Adrenal gland (tissue), 12 donors: ENCODE results near the gene TTF1. TPM values are rescaled to one million over a fixed set of nuclear protein-coding genes. Genes with fewer than 3 reads are reported as not detected.

ENCODE experiments used
- DNase-seq, 7 donors: peaks; one replicate each; pipeline ENCODE4 v3.0.0-alpha.2; 2019 to 2020
- H3K27ac ChIP-seq, 5 donors: fragments of 200-600 bp; sonication (generic) in 4 of 5; 1 replicate in 3 of 5; 2 replicates in 2 of 5; pipeline versions ENCODE4 v1.5.1 to v1.8.0; 2016 to 2020; ENCODE audit warnings: mild to moderate bottlenecking in 1 of 5
- H3K27me3 ChIP-seq: fragments of 200-600 bp; 2 replicates; pipeline ENCODE4 v1.8.0; 2021
- H3K36me3 ChIP-seq, 2 donors: fragments of 200-600 bp; replicated peaks in 1 of 2; 1 replicate in 1 of 2; 2 replicates in 1 of 2; pipeline versions ENCODE4 v1.5.1 to v1.8.0; 2018 to 2022
- H3K4me1 ChIP-seq, 2 donors: fragments of 200-600 bp; replicated peaks in 1 of 2; 1 replicate in 1 of 2; 2 replicates in 1 of 2; pipeline versions ENCODE4 v1.5.1 to v1.8.0; 2018 to 2021
- H3K4me3 ChIP-seq, 4 donors: fragments of 200-600 bp; sonication (generic) in 3 of 4; one replicate each; pipeline ENCODE4 v1.5.1; 2016 to 2018
- H3K9me3 ChIP-seq, 3 donors: fragments of 200-600 bp; sonication (generic) in 1 of 3; replicated peaks in 1 of 3; 1 replicate in 2 of 3; 2 replicates in 1 of 3; pipeline versions ENCODE4 v1.5.1 to v1.8.0; 2016 to 2021
- POLR2A ChIP-seq, 2 donors: fragments of 450-650 bp; IDR thresholded peaks; one replicate each; pipeline ENCODE4 v1.6.1; 2017; ENCODE audit warnings: antibody characterized with exemption in 2 of 2, mild to moderate bottlenecking in 2 of 2, moderate library complexity in 1 of 2
- WGBS, 4 donors: extraction: QIAGEN DNeasy Blood & Tissue Kit in 2 of 4; methylation state at CpG; one replicate each; pipeline versions ENCODE4 v1.1.5 to v1.1.7; 2013 to 2017; 5-methylcytosine and 5-hydroxymethylcytosine counted together
- intact Hi-C, 2 donors: fragments of 100-400 bp; cut with DNase I; formaldehyde crosslinking; loops; one replicate each; pipeline versions ENCODE4 v1.14.1 to v1.15.0; 2022 to 2023
- polyA plus RNA-seq, 3 donors: library from polyadenylated mRNA; stranded (reverse); fragments of 200-250 nt in 2 of 3; fragments of 350-450 nt in 1 of 3; fragmentation: Illumina TruSeq in 1 of 3; extraction: RNeasy Lipid Tissue Mini Kit (QIAGEN cat#74804) in 1 of 3; gene quantifications; one replicate each; pipeline ENCODE4 v1.2.3, GENCODE V29; 2013 to 2014
- total RNA-seq, 9 donors: library from RNA; depleted of rRNA in 4 of 9; stranded (reverse); fragments of >200 nt in 4 of 9; fragments of 120-200 nt in 1 of 9; fragmentation: NEBNext Ultra II Directional in 1 of 9; extraction: Animal tissue kit (Norgen Biotek cat#: 25700) in 1 of 9; gene quantifications; one replicate each; pipeline versions ENCODE4 v1.1.0 to v1.2.4, GENCODE V29; 2013 to 2023
- TF ChIP-seq, protein P1 (sequence below), 6 experiments: fragments of 450-650 bp in 4 of 6; fragments of 200-600 bp in 2 of 6; sonication (generic) in 1 of 6; IDR thresholded peaks; 1 replicate in 5 of 6; 2 replicates in 1 of 6; pipeline versions ENCODE4 v1.5.1 to v1.8.0; 2016 to 2021; ENCODE audit warnings: antibody characterized with exemption in 6 of 6, mild to moderate bottlenecking in 2 of 6, moderate library complexity in 1 of 6
- donor health status: healthy with polysubstance abuse.
- donor health status: Bipolar disorder and iron deficiency.
- donor health status: DM: yes; HTN: yes; CAD: no.
- donor health status: DM: no; HTN: no; CAD: no.
- donor health status: DM: no; HTN: no; CAD: no.
- donor health status: DM: yes; HTN: yes; CAD: no.

TTF1 gene
- total and polyA plus RNA-seq, 12 donors = 6.9 to 18.7 (median 10.1) TPM

DNA sequence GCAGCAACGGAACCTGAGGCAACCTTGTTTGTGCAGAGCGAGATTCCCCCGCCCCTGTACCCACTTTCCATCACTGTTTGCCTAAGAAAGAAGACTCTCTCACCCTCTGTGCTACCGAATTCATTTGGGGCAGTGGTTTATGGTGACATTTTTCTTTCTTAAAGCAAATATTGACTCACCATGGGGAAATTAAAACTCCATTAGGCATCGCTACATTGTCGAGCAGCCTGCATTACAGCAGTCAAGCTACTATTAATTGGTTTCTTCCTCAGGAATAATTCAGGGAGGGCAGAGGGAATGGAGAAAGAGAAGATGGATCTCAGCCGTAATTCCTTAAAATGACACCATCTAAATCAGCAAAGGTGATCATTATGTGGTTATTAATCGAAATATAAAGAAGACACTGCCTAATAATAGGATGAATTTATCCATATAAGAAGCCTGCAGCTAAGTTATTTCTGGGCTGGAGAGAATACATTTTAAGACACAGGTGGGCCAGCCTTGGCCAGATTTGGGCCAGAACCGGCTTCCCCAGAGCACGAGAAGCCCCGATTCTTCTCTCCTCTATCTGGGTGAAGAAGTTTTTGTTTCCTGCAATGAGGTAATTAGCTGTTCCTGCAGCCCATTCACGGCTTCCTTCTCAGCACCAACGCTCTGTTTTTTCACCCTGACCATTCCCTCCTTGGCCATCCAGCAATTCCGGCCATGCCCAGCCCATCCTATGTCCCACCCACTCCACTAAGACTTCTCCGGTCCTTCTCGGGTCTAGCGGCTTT is 20.2 kb upstream of the TTF1 start:
- 59 to 69% (median 61%) methylated on average over 17 of the region's 17 CpGs for WGBS, 4 donors
- no peak for DNase-seq
- Histone ChIP-seq H3K27ac (no peak overlapping the region), H3K27me3 (peaks cover 33% of the 10 kb centered on the region), H3K4me1 (no peaks in the 10 kb centered on the region), H3K4me3 (no peak overlapping the region), H3K36me3 (no peaks in the 10 kb centered on the region), H3K9me3 (no peaks in the 10 kb centered on the region)
- TF ChIP-seq POLR2A (IDR thresholded peaks at IDR 0.05) = no peak
- TF ChIP-seq, protein P1, sequence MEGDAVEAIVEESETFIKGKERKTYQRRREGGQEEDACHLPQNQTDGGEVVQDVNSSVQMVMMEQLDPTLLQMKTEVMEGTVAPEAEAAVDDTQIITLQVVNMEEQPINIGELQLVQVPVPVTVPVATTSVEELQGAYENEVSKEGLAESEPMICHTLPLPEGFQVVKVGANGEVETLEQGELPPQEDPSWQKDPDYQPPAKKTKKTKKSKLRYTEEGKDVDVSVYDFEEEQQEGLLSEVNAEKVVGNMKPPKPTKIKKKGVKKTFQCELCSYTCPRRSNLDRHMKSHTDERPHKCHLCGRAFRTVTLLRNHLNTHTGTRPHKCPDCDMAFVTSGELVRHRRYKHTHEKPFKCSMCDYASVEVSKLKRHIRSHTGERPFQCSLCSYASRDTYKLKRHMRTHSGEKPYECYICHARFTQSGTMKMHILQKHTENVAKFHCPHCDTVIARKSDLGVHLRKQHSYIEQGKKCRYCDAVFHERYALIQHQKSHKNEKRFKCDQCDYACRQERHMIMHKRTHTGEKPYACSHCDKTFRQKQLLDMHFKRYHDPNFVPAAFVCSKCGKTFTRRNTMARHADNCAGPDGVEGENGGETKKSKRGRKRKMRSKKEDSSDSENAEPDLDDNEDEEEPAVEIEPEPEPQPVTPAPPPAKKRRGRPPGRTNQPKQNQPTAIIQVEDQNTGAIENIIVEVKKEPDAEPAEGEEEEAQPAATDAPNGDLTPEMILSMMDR (IDR thresholded peaks at IDR 0.05) = no peak
- intact Hi-C loops = no loop called here

DNA sequence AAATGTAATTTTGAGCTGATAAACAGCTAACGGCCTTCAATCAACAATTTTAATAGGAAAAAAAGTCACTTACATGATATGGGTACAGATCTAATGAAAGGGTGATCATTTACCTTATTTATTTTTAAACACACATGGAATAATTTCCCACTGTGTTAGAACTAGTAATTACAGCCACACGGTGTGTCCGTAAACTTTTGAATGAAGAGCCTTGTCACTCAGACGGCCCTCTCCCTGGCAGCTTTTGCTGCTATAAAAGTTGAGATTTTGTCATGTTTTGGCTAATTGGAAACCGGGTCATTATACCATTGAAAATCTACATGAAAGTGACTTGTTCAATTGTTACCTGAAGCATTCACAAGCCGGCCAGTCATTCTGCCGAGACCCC is 19.0 kb upstream of the TTF1 start:
- no peaks in the 10 kb centered on the region for H3K9me3 ChIP-seq
- TF ChIP-seq, protein P1 (IDR thresholded peaks at IDR 0.05) = no peak
- 56 to 68% (median 64%) methylated on average over 7 of the region's 7 CpGs for WGBS, 4 donors
- DNase-seq = no peak
- no peak overlapping the region for H3K4me3 ChIP-seq
- no peaks in the 10 kb centered on the region for H3K36me3 ChIP-seq
- intact Hi-C loops = no loop called here
- no peaks in the 10 kb centered on the region for H3K4me1 ChIP-seq
- H3K27me3 ChIP-seq = peaks cover 33% of the 10 kb centered on the region
- no peak overlapping the region for H3K27ac ChIP-seq

DNA sequence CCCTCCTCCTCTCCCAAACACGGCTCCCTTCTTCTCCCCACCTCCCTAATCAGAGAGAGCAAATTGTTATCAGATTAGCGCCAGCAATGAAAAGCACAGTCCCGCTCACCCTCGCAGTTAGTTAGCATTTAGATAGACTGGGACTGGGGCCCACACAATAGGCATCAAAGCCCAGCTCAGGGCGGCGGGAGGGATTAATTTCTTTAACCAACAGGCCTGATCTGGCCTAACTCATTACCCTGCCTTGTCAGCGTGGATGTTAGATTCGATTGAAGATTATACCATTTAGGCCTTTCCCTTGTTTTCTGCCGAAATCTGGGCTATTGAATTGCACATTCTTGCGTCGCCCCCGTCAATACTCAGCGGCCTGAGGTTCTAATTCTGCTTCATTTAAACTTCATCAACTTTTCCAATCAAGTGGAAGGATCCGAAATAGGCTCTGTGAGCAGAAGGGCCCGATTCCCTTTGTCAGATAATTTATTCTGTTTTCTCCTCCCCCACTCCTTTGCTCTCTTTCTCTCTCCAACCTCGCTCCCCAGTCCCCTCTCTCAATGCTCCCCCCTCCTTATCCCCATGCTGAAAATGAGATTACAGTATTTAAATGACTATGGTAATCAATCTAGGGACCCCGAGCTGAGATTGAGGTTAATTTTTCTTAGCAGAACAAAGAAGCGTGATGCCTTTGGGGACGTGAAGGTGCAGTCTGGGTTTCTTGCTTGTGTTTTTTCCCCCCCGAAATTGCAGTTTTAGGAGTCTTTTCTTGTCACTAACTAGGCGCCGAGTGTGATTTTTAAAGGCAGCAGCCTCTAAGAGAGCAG is 18.4 kb upstream of the TTF1 start:
- 57 to 65% (median 63%) methylated on average over 20 to 22 of the region's 22 CpGs for WGBS, 4 donors
- peaks cover 33% of the 10 kb centered on the region for H3K27me3 ChIP-seq
- H3K36me3 ChIP-seq = no peaks in the 10 kb centered on the region
- TF ChIP-seq, protein P1 (IDR thresholded peaks at IDR 0.05) = no peak
- no peak for TF ChIP-seq POLR2A (IDR thresholded peaks at IDR 0.05)
- no peak overlapping the region for H3K4me3 ChIP-seq
- intact Hi-C loops = no loop called here
- H3K27ac ChIP-seq = no peak overlapping the region
- H3K9me3 ChIP-seq = no peaks in the 10 kb centered on the region
- H3K4me1 ChIP-seq = no peaks in the 10 kb centered on the region
- DNase-seq = no peak

DNA sequence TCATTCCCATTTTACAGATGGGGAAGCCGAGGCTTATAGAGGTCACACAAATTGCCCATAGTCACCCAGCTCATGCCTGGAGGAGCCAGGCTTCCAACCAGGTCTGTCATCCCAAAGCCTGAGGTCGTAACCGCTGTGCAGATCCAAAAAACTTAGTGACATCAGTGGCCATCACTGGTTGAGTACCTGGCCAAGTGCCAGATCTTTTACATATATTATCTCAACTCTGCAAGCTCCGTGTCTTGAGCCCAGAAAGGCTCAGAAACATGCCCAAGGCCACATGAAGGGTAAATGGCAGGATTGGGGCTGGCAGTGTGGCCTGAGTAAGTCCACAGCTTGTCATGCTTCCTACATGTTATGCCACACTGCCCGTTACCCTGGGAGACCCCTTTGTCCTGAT is 16.9 kb upstream of the TTF1 start:
- TF ChIP-seq POLR2A (IDR thresholded peaks at IDR 0.05) = no peak
- TF ChIP-seq, protein P1 (IDR thresholded peaks at IDR 0.05) = no peak
- Histone ChIP-seq H3K4me3 (no peak overlapping the region), H3K27me3 (peaks cover 30% of the 10 kb centered on the region), H3K27ac (no peak overlapping the region), H3K9me3 (no peaks in the 10 kb centered on the region), H3K4me1 (no peaks in the 10 kb centered on the region), H3K36me3 (no peaks in the 10 kb centered on the region)
- WGBS, 4 donors = 70 to 91% (median 76%) methylated on average over 5 of the region's 5 CpGs
- intact Hi-C loops = no loop called here
- no peak for DNase-seq
